SU-DHL-6 (cell line): ENCODE results near the gene ZNF532.
"Not testable (repeated sequence)": the region's sequence is repeated elsewhere in the genome, so short reads cannot be mapped to it uniquely, and the experiment has no call there.

Experiments used
- H2AFZ ChIP-seq: fragments of 200-600 bp; sonication (generic); 2 replicates; pipeline ENCODE4 v1.6.1; 2014; ENCODE audit warnings: low read depth, mild to moderate bottlenecking, moderate library complexity, mixed read lengths, antibody characterized with exemption, low read length; ENCODE audit not compliant: severe bottlenecking
- H3F3A ChIP-seq: fragments of 200-600 bp; shearing (Covaris generic); 2 replicates; pipeline ENCODE4 v1.6.0; 2016; ENCODE audit warnings: antibody characterized with exemption, mild to moderate bottlenecking; ENCODE audit not compliant: insufficient read depth
- H3K27ac ChIP-seq: fragments of 200-600 bp; sonication (generic); 2 replicates; pipeline ENCODE4 v1.5.1; 2016; ENCODE audit warnings: low read depth, mild to moderate bottlenecking, low read length, moderate library complexity, mixed read lengths
- H3K27me3 ChIP-seq: fragments of 200-600 bp; sonication (generic), shearing (Covaris generic); 2 replicates; pipeline ENCODE4 v1.6.0; 2014; ENCODE audit warnings: mild to moderate bottlenecking, low read length
- H3K36me3 ChIP-seq: fragments of 200-600 bp; sonication (generic); 2 replicates; pipeline ENCODE4 v1.6.1; 2014; ENCODE audit warnings: mild to moderate bottlenecking, low read length, mixed read lengths
- H3K4me2 ChIP-seq: fragments of 300-600, 200-600 bp; shearing (Covaris generic), sonication (generic); 2 replicates; pipeline ENCODE4 v1.6.0; 2014; ENCODE audit warnings: low read length, low read depth, mild to moderate bottlenecking; ENCODE audit not compliant: poor library complexity, severe bottlenecking
- H3K4me3 ChIP-seq: fragments of 200-600 bp; sonication (generic); 2 replicates; pipeline ENCODE4 v1.5.1; 2014; ENCODE audit warnings: antibody characterized with exemption, low read length, mild to moderate bottlenecking, mixed read lengths; ENCODE audit not compliant: insufficient read depth, poor library complexity, severe bottlenecking
- H3K79me2 ChIP-seq: fragments of 200-600 bp; sonication (generic); 2 replicates; pipeline ENCODE4 v1.6.1; 2014; ENCODE audit warnings: mild to moderate bottlenecking, low read length, moderate library complexity; ENCODE audit not compliant: insufficient read depth
- H3K9ac ChIP-seq: fragments of 200-600 bp; sonication (generic); 2 replicates; pipeline ENCODE4 v1.7.0; 2014; ENCODE audit warnings: mild to moderate bottlenecking, low read length
- H3K9me2 ChIP-seq: fragments of 200-600 bp; sonication (generic); replicated peaks from 2 replicates; pipeline ENCODE4 v1.6.1; 2014; ENCODE audit warnings: low read length; ENCODE audit not compliant: insufficient read depth
- H3K9me3 ChIP-seq: fragments of 200-600 bp; sonication (generic); 2 replicates; pipeline ENCODE4 v1.6.1; 2014; ENCODE audit warnings: low read length, mixed read lengths; ENCODE audit not compliant: insufficient read depth
- H4K20me1 ChIP-seq: fragments of 200-600 bp; sonication (generic); 2 replicates; pipeline ENCODE4 v1.6.1; 2014; ENCODE audit warnings: low read depth, mild to moderate bottlenecking, antibody characterized with exemption, low read length, moderate library complexity, mixed read lengths
- EZH2phosphoT487 ChIP-seq: fragments of 200-600 bp; sonication (generic), shearing (Covaris generic); conservative IDR thresholded peaks from 2 replicates; pipeline ENCODE4 v1.6.1; 2018; ENCODE audit warnings: mild to moderate bottlenecking, antibody characterized with exemption, low read length, moderate library complexity, mixed read lengths
- TF ChIP-seq, protein P1 (sequence below): fragments of 200-600 bp; sonication (generic); IDR thresholded peaks from one replicate; pipeline ENCODE4 v1.5.1; 2017; ENCODE audit warnings: antibody characterized with exemption, mild to moderate bottlenecking, low read length, moderate library complexity; ENCODE audit not compliant: insufficient read depth, poor library complexity, severe bottlenecking

ZNF532 gene

DNA sequence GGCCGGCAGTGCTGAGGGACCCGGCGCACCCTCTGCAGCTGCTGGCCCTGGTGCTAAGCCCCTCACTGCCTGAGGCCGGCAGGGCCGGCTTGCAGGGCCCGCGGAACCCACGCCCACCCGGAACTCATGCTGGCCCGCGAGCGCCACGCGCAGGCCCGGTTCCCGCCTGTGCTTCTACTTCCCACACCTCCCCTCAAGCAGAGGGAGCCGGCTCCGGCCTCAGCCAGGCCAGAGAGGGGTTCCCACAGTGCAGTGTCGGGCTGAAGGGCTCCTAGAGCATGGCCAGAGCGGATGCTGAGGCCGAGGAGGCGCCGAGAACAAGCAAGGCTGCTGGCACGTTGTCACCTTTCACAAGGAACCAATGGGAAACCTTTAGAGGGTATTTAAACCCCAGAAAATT, 36.8 kb upstream of the ZNF532 start:
- Histone ChIP-seq H3K9me2 (no peaks in the 10 kb centered on the region), H2AFZ (no peak overlapping the region), H4K20me1 (no peaks in the 10 kb centered on the region), H3K27ac (no peak overlapping the region), H3F3A (no peaks in the 10 kb centered on the region), H3K9me3 (no peaks in the 10 kb centered on the region), H3K27me3 (no peaks in the 10 kb centered on the region), H3K9ac (no peak overlapping the region), H3K36me3 (no peaks in the 10 kb centered on the region), H3K4me3 (no peak overlapping the region), H3K79me2 (no peaks in the 10 kb centered on the region), H3K4me2 (no peak overlapping the region)
- TF ChIP-seq EZH2phosphoT487, result no peak
- TF ChIP-seq, protein P1, sequence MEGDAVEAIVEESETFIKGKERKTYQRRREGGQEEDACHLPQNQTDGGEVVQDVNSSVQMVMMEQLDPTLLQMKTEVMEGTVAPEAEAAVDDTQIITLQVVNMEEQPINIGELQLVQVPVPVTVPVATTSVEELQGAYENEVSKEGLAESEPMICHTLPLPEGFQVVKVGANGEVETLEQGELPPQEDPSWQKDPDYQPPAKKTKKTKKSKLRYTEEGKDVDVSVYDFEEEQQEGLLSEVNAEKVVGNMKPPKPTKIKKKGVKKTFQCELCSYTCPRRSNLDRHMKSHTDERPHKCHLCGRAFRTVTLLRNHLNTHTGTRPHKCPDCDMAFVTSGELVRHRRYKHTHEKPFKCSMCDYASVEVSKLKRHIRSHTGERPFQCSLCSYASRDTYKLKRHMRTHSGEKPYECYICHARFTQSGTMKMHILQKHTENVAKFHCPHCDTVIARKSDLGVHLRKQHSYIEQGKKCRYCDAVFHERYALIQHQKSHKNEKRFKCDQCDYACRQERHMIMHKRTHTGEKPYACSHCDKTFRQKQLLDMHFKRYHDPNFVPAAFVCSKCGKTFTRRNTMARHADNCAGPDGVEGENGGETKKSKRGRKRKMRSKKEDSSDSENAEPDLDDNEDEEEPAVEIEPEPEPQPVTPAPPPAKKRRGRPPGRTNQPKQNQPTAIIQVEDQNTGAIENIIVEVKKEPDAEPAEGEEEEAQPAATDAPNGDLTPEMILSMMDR, result no peak

DNA sequence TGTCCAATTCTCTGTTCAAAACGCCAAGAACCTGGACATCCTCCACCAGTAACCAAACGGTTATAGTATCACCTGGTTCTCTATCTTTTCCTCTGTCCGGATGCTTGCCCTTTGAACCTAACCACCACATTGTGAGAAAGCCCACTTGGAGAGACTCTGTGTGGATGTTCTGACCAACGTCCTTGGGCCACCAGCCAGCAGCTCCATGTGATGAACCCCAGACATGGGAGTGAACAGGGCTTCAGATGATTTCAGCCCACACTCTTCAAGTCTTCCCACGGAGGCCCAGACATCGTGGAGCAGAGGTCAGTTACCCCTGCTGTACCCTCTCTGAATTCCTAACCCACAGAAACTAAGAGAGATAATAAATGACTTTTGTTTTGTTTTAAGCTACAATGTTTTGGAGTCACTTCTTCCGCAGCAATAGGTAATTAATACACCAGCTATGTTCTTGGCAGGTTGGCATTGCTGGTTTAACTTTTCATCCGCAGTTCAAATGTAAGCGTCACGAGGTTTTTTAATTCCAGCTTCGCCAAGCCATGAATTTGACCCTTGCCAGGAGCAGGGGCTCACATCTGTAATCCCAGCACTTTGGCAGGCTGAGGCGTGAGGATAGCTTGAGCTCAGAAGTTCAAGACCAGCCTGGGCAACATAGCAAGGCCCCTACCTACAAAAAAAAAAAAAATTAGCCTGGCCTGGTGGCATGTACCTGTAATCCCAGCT, 36.1 kb upstream of the ZNF532 start:
- Histone ChIP-seq H4K20me1 (no peaks in the 10 kb centered on the region), H3K27me3 (no peaks in the 10 kb centered on the region), H3K79me2 (no peaks in the 10 kb centered on the region), H3K27ac (no peak overlapping the region), H3K9ac (no peak overlapping the region), H3K9me2 (no peaks in the 10 kb centered on the region), H2AFZ (no peak overlapping the region), H3F3A (no peaks in the 10 kb centered on the region), H3K4me2 (no peak overlapping the region), H3K9me3 (no peaks in the 10 kb centered on the region), H3K4me3 (no peak overlapping the region), H3K36me3 (no peaks in the 10 kb centered on the region)
- TF ChIP-seq EZH2phosphoT487, result no peak
- TF ChIP-seq, protein P1, result no peak

DNA sequence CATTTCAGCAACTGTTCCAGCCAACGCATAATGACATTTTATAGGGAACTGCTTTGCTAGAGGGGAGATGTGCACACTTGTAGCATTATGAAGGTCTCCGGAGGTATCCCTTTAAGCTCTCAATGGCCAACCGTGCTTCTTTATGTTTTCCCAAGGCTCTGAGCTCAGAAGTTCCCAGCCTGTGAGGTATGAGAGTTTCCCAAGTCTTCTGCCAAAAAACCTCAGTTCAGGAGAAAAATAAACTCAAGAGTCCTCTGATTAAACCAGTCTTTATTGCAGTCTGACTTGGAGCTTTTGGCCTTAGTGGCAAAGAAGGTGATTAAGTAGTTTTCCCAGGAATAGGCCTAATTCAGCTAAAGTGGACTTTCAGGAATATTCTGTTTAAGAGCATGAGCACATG, 35.4 kb upstream of the ZNF532 start:
- Histone ChIP-seq H3K4me2 (no peak overlapping the region), H3K36me3 (no peaks in the 10 kb centered on the region)

DNA sequence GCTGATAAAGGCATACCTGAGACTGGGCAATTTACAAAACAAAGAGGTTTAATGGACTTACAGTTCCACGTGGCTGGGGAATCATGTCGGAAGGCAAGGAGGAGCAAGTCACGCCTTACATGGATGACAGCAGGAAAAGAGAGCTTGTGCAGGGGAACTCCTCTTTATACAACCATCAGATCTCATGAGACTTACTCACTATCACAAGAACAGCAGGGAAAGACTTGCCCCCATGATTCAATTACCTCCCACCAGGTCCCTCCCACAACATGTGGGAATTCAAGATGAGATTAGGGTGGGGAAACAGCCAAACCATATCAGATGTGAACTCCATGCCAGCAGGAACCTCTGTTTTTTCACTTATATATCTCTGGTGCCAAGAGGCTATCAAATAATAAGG, 34.8 kb upstream of the ZNF532 start:
- not testable (repeated sequence) for H2AFZ ChIP-seq, H3K27ac ChIP-seq, H3K9ac ChIP-seq, H3K36me3 ChIP-seq, H3K4me2 ChIP-seq, H3K9me3 ChIP-seq, H3K4me3 ChIP-seq, H4K20me1 ChIP-seq, H3F3A ChIP-seq, H3K27me3 ChIP-seq, H3K79me2 ChIP-seq, H3K9me2 ChIP-seq

More for the DNA sequence above, 35.4 kb upstream of the ZNF532 start:
- Histone ChIP-seq H2AFZ (no peak overlapping the region), H3K9me2 (no peaks in the 10 kb centered on the region), H4K20me1 (no peaks in the 10 kb centered on the region), H3F3A (no peaks in the 10 kb centered on the region), H3K79me2 (no peaks in the 10 kb centered on the region), H3K27me3 (no peaks in the 10 kb centered on the region), H3K9ac (no peak overlapping the region), H3K9me3 (no peaks in the 10 kb centered on the region), H3K4me3 (no peak overlapping the region), H3K27ac (no peak overlapping the region)
- TF ChIP-seq, protein P1, result no peak
- no peak for TF ChIP-seq EZH2phosphoT487
